HG03039 (cell line): ENCODE data around the gene RXRG.
A peak's percentile ranks its signal among the peaks of the same experiment; 100 is the strongest.

Source experiments
- ATAC-seq: cut with Tn5 transposase; IDR thresholded peaks from one replicate; pipeline ENCODE4 v1.9.1; 2021; ENCODE audit warnings: mild to moderate bottlenecking, moderate library complexity; ENCODE audit not compliant: unreplicated experiment

Gene RXRG

DNA sequence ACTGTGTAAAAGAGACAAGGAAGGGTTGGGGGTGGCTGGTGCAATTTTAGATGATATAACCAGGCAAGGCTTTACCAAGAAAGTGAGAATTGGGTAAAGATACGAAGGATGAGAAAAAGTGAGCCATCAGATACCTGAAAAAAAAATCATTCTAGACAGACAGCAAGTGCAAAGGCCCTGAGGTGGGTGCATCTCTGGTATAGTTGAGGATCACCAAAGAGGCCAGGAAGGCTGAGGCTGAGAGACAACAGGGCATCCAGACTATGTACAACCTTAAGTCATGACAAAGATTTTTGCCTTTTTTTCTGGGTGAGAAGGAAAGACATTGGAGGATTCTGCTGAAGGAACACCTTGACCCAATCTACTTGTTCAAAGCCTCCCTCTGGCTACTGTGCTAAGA, 29.9 kb downstream of the RXRG start:
- ATAC-seq, result no peak

DNA sequence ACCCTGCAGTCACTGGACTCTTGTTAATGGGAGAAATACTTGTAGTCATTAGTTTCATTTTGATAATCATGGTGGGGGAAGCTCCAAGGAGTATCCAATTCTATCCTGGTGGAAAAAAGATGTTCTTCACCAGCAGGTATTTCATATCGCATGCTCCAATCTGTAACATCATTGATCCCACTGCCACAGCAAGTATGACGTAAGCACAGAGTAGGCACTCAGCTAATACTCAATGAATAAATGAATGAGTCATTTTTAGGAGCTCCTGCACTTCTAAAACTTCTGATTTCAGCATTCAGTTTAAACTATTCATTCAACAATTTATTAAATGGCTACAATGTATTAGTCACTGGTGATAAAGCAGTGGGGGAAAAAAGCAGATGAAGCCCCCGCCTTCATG, 30.3 kb downstream of the RXRG start:
- no peak for ATAC-seq

DNA sequence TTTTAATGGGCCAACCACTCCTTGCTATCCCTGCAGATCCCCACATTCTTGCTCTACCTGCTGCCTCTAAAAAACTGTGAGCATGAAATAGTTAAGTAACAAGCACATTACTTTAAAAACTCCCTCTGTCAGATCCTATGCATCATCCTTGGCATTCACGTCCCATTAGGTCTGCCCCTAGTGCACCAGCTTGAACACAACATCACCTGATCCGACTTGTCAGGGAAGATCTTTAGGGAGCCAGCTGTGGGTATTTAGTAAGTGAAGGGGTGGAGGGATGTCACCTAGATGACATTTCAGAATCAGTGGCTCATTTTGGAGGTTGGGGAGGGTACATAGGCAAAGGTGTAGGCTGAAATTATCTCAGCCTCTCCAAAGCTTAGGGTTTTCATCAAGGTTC, 33.5 kb downstream of the RXRG start:
- ATAC-seq, result no peak

DNA sequence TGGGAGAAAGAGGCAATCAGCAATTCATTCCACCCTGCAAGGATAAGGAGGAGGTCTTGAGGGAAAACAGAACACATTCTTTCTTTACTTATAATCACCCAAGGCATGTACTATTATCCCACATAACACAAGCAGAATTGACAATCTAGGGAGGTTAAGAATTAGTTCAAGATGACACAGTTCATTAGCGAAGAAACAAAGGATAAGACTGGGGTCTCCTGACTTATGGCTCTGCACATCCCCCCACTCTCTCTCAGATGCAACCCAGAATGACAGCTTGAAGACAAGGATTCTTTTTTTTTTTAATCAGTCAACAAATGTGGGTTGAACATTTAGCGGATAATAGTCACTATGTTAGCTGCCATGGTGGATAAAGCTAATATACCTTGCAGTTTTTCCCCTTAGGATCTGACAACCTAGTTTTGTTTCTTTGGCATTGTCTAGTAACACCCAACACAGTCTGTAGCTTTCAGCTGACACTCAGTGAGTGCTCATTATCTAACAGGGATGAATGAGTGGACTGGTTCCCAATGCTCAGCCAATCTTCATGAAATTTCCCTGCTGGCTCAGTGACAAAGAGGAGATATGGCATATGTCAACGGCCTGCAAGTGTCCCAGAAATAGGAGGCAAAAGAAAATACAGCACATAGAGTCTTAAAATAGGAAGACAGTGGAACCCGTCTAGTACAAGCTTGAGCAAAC, 35.1 kb downstream of the RXRG start:
- no peak for ATAC-seq

DNA sequence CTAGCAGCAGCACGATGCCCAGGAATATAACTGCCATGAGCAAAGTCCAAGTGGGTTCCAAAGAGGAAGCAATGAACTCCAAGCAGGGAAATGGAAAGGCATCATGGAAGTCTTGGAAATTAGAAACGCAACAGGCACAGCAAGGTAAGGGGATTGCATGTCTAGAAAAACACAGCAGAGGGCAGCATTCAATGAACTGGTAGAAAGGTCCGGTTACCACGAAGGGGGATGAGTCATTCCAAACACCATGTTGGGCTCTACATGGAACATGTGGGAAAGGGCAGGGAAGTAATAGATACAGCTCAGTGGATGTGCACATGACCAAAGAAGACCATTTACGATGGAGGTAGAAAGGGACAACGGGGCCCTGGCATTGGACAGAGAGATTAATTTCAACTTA, 36.4 kb downstream of the RXRG start:
- no peak for ATAC-seq

DNA sequence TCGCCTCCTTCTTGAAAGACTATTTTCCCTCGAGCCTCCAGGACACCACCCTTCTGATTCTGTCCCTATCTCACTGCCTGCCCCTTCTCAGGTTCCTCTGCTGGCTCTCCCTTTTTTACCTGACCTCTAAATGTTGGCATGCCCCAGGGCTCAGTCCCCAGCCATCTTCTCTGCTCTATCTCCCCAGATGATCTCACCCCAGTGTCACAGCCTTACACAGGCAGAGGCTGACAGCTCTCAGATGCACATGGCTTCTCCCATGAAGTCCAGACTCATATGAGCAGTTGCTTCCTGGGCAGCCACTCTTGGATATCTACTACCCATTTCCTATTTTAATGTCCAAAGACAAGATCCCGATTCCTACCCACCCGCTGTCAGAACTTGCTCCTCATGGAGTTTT, 37.5 kb downstream of the RXRG start:
- ATAC-seq, result no peak

DNA sequence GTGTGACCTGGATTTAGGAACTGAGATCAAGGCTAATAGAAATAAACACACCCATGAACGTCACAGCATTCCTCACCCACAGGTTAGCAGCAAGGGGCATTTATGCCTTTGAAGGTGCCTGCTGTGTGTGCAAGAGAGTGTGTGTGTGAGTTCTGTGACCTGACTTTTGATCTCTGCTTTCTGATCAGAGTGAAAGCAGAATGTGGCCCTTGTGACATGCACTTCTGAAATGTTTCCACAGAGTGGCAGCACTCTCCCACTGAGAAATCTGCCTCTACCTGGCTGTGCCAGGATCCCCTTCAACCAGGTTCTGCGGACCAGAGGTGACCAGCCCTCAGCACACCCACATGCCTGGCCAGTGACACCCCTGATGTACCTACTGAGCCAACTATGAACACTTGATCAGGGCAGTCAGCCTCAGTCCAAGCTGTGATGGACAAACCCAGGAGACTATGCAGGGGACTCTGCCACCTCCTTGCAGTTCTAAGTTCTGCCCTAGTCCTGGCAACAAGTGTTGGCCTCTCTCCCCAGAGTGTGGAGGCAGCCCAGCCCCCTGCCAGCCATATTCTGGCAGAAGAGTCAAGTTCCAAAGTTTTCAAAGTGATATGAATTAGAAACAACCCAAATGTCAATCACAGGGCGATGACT, 41.0 kb downstream of the RXRG start:
- ATAC-seq, result peak; percentile 64

DNA sequence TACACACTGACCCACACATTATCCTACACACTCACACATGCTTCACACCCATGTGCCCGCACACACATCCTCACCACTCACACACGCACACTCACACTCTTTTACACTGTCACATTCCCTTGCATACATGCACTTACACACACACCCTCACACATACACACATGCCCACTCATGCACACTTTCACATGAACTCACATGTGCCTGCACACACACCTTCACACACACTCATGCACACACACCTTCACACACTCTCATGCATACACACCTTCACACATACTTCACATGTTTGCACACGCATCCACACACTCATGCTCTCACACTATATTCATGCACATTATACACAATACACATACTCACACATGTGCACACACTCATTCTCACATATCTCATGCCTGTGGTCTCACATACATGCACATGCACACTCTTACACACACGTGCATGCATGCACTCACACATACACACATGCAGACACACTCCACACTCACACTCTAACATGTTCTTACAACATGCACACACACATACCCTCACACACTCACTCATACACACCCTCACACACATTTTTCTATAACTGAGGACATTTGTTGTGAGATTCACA, 42.3 kb downstream of the RXRG start:
- ATAC-seq, result no peak

DNA sequence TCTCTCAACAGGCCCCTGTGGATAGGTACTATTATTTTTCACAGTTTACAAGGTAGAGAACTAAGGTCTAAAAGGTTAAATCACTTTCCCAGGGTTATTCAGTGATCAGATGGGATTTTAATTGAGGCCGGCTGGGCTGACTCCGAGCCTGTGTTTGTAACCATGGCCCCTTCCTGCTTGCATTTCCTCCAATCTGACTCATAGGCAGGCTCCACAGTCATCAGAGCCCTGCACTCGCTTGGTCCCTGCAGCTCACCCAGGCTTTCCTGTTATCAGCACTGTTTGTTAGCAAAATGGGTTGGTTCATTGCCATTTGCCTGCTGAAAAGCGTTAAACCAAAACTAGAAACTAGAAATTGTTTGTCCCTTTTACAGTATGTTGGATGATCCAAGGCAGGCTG, 47.0 kb downstream of the RXRG start:
- ATAC-seq, result no peak

DNA sequence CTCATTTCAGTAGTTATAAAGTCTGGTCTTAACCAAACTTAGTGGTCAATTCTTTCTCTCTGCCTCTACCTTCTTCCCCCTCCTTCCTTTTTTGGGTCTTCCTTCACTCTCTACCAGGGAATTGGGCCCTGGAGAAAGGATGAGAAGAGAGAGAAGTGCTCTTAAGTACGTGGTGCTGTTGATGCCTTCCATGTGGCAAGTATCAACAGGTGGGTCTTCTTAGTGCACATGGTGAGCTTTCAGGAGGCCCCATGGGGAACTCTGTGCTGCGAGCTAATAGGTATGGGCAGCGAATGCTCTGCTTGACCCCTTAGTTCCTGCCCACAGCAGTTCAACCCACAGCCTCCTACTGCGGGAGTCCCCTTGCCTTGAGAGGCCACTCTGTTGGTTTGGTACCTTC, 49.0 kb downstream of the RXRG start:
- no peak for ATAC-seq

DNA sequence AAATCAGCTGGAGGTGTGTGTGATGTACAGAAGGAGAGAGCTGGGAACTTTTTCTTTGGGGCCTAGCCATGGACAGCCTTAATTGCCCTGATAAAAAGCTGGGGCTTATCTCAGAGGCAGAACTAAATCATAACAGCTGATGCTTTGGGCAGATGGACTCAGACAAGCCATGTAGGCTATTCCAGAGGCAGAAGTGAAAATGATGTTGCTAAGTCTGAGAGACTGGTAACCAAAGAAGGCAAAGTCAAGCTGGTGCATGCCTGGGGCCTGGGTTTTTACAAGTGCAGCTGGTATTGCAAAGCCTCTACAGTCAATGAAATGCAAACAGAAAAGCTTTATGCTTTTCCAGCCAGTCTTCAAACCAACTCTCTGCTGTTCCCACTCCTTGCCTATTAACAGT, 49.4 kb downstream of the RXRG start:
- ATAC-seq, result peak; percentile 42

DNA sequence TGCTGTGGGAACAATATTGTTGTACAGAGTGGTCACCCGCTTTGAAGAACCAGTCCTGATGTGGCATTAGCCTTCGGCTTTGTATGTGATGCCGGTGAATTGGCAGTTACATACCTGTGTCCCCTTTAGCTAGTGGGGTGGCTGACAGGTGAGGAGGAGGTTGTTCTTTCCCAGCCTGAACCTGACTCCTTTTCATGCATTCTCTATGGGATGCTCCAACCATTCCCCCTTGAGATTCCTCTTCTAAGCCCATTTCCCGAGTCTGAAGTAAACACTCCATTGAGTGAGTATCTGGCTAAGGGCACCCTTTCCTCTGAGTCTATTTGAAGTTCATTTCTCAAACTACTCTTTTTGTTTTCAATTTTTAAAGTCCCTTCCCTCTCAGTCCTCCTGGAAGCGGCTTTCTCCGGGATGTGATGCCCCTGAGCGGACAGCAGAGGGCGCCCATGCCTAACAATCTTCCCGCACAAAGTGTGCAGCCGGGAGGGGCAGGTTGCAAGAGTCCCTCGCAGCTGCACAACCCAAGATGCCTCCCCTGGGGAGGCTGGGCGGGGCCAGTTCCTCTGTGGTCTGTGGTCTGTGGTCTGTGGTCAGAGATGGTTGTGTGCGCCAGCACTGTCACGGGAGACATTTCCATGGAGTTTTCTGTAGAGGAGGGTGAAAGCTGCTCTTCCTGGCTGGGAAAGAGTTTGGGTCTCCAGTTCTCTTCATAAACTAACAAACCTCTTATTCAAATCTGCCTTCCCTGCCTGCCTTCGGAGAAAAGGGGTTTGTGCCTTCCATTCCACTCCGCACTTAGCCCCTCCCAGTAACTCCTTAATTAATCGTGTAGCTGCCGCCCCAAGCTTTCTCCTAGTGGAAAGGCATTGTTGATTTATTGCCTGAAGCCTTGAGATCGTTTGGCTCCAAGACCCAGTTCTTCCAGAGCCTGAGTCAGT, 52.0 kb downstream of the RXRG start:
- peak; percentile 96 for ATAC-seq

DNA sequence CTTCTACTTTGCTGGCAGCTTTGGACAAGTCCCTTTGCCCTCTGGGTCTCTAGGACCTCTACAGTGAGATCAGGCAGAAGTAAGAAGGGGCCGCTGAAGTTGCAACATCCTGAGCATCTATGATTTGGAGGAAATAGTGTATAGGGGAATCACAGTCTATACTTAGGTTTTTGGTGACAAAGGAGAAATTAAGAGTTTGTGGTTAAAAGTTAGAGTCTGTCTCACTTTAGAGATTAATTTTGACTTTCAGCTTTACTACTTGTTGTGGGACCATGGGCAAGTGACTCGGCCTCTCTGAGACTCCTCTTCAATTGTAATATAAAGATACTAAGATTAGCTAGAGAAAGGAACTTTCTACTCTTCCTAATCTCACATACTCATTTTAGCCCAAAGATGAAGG, 55.3 kb downstream of the RXRG start:
- ATAC-seq, result no peak

DNA sequence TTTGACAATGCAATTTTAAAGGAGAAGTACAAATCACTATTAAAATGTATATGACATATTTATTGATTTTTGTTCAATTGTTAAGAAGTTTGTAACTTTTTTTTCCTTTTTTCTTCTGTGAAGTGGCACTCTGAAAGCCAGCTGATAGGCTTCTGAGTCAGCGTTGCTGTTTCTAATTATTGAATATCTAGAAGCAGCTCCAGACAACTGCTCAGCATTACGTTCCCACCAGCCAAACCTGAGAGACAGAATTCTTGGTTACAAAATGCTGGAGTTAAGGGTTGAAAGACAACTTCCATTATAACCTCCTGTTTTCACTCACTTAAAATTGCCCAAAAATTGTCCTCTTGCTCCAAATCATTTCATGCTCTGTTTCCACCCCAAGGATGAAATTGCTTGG, 57.0 kb downstream of the RXRG start:
- ATAC-seq, result no peak

DNA sequence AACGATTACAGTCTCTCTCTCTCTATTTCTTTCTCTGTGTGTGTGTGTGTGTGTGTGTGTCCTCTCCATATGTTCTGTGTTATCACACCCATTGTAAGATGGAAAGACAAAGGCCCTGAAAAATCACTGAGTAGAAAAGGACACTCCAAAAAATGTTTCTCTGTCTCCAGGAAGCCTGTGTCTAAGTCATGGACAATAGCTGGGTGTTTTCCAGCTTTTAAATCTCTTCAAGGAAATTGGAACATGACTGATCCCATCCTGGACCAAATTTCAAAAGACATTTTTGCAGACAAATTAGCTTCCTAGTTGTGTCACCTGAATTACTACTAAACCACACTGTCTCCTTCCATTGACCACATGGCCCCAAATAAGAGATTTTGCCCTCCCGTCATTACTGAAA, 57.4 kb downstream of the RXRG start:
- ATAC-seq, result no peak

DNA sequence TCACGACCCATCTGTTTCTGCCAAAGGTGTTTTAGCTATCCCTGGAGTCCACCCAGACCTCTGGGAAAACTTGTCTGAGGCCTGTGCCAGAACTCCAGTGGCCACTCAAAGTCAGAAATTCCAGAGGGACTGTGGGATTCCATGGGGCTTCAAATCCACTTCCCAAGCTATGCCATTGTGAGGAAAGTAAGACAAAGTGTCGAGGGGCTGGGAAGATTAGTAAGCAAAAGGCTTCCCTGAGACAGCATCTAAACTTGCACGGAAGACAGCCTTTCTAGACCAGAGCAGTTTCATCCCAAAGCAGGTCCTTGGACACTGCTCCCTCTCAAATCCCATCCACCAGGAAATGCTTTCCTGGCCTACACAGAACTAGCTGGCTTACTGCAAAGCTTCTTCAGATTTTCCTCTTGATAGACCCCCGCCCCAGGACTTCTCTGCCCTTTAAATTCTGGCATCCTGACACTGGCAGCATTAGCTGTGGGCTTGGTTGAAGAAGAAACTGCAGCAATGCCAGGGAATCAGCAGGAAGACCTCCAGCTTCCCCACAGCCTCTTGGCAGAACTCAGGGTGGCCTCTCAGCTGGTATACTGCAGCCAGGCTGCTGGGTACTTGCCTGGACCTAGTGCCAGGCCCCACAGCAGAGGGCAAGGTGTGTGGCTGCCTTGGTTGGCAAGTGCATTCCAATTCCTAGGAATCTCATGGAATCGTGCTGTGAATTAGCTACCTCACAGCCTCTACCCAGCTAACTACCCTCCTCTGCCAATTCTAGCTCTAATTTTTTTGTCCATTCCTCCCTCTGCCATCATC, 61.1 kb downstream of the RXRG start:
- no peak for ATAC-seq

DNA sequence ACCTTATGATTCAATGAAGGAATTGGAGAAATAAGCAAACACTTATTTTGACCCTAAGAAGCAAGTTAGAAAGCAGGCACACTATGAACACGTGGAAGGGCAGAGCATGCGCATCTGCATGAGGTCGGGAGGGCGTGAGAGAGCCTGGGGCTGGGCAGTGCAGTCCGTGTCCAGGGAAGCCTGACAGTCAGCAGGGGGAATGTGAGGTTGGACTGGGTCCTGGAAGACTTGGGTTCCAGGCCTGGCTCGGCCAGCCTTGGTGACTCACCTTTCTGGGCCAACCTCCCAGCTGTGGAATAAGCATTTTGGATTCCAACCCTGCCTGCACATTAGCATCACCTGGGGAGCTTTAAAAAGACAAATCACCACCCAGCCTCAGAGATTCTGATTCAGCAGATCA, 61.9 kb downstream of the RXRG start:
- ATAC-seq, result no peak

DNA sequence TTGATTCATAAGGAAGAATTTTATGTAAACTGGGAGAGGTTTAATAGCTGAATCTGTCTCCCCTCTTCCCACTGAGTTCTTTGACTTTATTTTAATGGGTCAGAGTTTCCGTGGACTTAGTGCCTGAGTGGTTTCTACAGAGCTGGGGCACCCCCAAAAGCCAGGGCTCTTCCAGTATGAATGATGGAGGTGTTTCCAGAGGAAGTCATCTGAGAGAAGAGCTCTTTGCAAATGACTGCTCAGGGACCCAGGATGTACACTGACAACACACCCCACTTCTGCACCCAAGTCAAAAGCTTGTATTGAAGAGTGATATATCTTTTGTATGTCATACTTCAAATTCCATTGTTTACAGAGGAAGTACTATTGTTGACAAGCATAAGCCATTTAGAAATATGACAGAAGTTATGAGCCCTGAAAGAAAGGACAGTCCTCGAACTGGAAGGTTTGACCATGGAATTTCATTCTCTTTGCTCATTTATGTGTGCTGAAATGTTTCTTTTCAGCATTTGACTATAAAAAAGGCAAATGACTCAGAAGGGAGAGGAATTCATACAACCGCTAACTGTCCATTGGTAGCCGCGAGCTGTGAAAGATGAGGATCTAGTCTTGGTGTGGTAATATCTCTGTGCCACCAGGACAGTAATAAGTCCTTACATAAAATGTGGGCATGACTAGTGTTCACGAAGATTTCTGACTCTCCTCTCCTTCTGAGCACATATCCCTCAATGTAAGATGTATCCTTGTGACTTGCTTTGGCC, 63.0 kb downstream of the RXRG start:
- no peak for ATAC-seq

DNA sequence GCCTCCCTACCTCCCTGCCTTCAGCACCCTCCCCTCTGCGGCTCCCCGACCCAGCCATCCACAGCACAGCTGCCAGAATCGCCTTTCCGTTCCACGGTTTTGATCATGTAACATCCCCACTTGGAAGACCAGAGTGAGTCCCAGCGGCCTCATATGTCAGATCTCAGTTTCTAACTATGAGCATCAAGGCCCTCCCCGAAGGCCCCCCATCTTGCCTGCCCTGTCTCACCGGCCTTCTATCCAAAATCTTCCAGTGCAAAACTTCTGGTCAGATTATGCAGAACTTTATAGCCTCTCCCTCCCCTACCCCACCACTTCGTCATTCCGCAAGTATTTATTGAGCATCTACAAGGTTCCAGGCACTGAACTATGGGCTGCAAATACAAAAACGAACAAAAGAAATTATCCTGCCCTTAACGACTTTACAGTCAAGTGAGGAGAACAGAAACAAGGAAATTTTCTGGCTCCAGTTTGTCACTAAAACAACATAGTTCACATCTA, 68.1 kb downstream of the RXRG start:
- no peak for ATAC-seq
